SK-N-SH (cell line): ENCODE measurements around the gene CSNK2A1. TPM values are rescaled to one million over a fixed set of nuclear protein-coding genes. Genes with fewer than 3 reads are reported as not detected.

Experiments used
- CTCF ChIA-PET: fragments of 300-600, 350-600 bp; formaldehyde crosslinking; extraction: SDS; loops from one replicate; lab custom pipeline; 2021; lab: Yijun Ruan, JAX
- POLR2A ChIA-PET: fragments of 350-600 bp; sonication (Branson Sonifier 250); formaldehyde crosslinking; extraction: SDS; loops from one replicate; lab custom pipeline; 2020; ENCODE audit warnings: antibody characterized with exemption, inconsistent platforms; lab: Yijun Ruan, JAX
- DNase-seq: peaks from one replicate; pipeline ENCODE4 v3.0.0; 2012
- H2AFZ ChIP-seq: fragments of 200-600 bp; sonication (generic); 2 replicates; pipeline ENCODE4 v1.8.1; 2016; ENCODE audit warnings: antibody characterized with exemption, mild to moderate bottlenecking, low read depth
- H3F3A ChIP-seq: fragments of 200-600 bp; sonication (generic); replicated peaks from 2 replicates; pipeline ENCODE3; 2016; ENCODE audit warnings: antibody characterized with exemption, mild to moderate bottlenecking; ENCODE audit not compliant: insufficient read depth
- H3K27ac ChIP-seq, 2 experiments: fragments of 200-500 bp in 1 of 2; fragments of 200-600 bp in 1 of 2; sonication (Bioruptor generic) in 1 of 2; sonication (generic), shearing (Covaris generic) in 1 of 2; 2 replicates each; pipeline versions ENCODE4 v1.5.1 to v1.6.1; 2014 to 2016; ENCODE audit warnings: low read depth in 2 of 2, inconsistent platforms in 1 of 2, low read length in 1 of 2, mild to moderate bottlenecking in 1 of 2, mixed read lengths in 1 of 2
- H3K27me3 ChIP-seq: fragments of 200-600 bp; sonication (generic), shearing (Covaris generic); 2 replicates; pipeline ENCODE4 v1.6.1; 2016; ENCODE audit warnings: mixed run types; ENCODE audit not compliant: insufficient read depth
- H3K36me3 ChIP-seq, 2 experiments: fragments of 200-500 bp in 1 of 2; fragments of 200-600 bp in 1 of 2; sonication (Bioruptor generic) in 1 of 2; sonication (generic) in 1 of 2; replicated peaks in 1 of 2; 2 replicates each; pipeline versions ENCODE3 to v1.5.1; 2014 to 2016; ENCODE audit warnings: low read length in 1 of 2, mild to moderate bottlenecking in 1 of 2; ENCODE audit not compliant: insufficient read depth in 2 of 2, control insufficient read depth in 1 of 2
- H3K4me1 ChIP-seq, 2 experiments: fragments of 200-500 bp in 1 of 2; fragments of 200-600 bp in 1 of 2; sonication (Bioruptor generic) in 1 of 2; sonication (generic), shearing (Covaris generic) in 1 of 2; 2 replicates each; pipeline versions ENCODE4 v1.5.1 to v1.6.1; 2014 to 2016; ENCODE audit warnings: low read depth in 1 of 2, low read length in 1 of 2, mixed run types in 1 of 2; ENCODE audit not compliant: insufficient read depth in 2 of 2, control insufficient read depth in 1 of 2
- H3K4me2 ChIP-seq: fragments of 200-600 bp; sonication (generic), shearing (Covaris generic); 2 replicates; pipeline ENCODE4 v1.6.1; 2017; ENCODE audit warnings: mixed run types
- H3K4me3 ChIP-seq, 2 experiments: fragments of 200-500 bp in 1 of 2; fragments of 200-600 bp in 1 of 2; sonication (Bioruptor generic) in 1 of 2; sonication (generic), shearing (Covaris generic) in 1 of 2; 2 replicates each; pipeline versions ENCODE4 v1.5.1 to v1.8.1; 2014 to 2016; ENCODE audit warnings: low read depth in 2 of 2, inconsistent platforms in 1 of 2, low read length in 1 of 2, mild to moderate bottlenecking in 1 of 2, mixed read lengths in 1 of 2, moderate library complexity in 1 of 2
- H3K79me2 ChIP-seq: fragments of 200-600 bp; sonication (generic); 2 replicates; pipeline ENCODE4 v1.8.1; 2017; ENCODE audit warnings: mild to moderate bottlenecking; ENCODE audit not compliant: insufficient read depth
- H3K9ac ChIP-seq: fragments of 200-600 bp; sonication (generic); 2 replicates; pipeline ENCODE4 v1.6.1; 2017; ENCODE audit warnings: mixed run types
- H3K9me2 ChIP-seq: fragments of 200-600 bp; sonication (generic); 2 replicates; pipeline ENCODE4 v1.6.1; 2017; ENCODE audit warnings: mixed run types
- H3K9me3 ChIP-seq: fragments of 200-600 bp; sonication (generic); 2 replicates; pipeline ENCODE4 v1.6.1; 2017; ENCODE audit warnings: mixed run types, mild to moderate bottlenecking, moderate library complexity
- H4K20me1 ChIP-seq: fragments of 200-600 bp; sonication (generic); 2 replicates; pipeline ENCODE4 v1.6.1; 2017; ENCODE audit warnings: mild to moderate bottlenecking, mixed run types; ENCODE audit not compliant: insufficient read depth
- CHD2 ChIP-seq: fragments of 150-350 bp; IDR thresholded peaks from 2 replicates; pipeline ENCODE4 v1.6.1; 2018; ENCODE audit warnings: low read length; ENCODE audit not compliant: partially characterized antibody
- EP300 ChIP-seq, 2 experiments: IDR thresholded peaks; 2 replicates each; pipeline versions ENCODE4 v1.4.0 to v1.6.1; 2012; ENCODE audit warnings: borderline replicate concordance in 1 of 2, low read depth in 1 of 2, low read length in 1 of 2
- EZH2phosphoT487 ChIP-seq: fragments of 200-600 bp; sonication (generic); IDR thresholded peaks from 2 replicates; pipeline ENCODE4 v1.6.1; 2017; ENCODE audit warnings: low read depth, mixed run types, mild to moderate bottlenecking, antibody characterized with exemption, moderate library complexity, borderline replicate concordance
- FOXM1 ChIP-seq: IDR thresholded peaks from 2 replicates; pipeline ENCODE4 v1.4.0; 2012; ENCODE audit warnings: low read depth, mild to moderate bottlenecking
- GATA2 ChIP-seq: sonication (generic); formaldehyde crosslinking; IDR thresholded peaks from 2 replicates; pipeline ENCODE4 v1.5.0; 2020; ENCODE audit warnings: mild to moderate bottlenecking, missing genetic modification reagents
- JUND ChIP-seq: IDR thresholded peaks from 2 replicates; pipeline ENCODE4 v1.4.0; 2012
- MEF2A ChIP-seq: IDR thresholded peaks from 2 replicates; pipeline ENCODE4 v1.4.0; 2012; ENCODE audit warnings: low read depth, borderline replicate concordance
- NRF1 ChIP-seq: IDR thresholded peaks from 2 replicates; pipeline ENCODE4 v1.6.1; 2012; ENCODE audit warnings: low read depth, mild to moderate bottlenecking, low read length
- POLR2AphosphoS5 ChIP-seq: IDR thresholded peaks from 2 replicates; pipeline ENCODE4 v1.6.1; 2012; ENCODE audit warnings: low read depth, low read length
- RCOR1 ChIP-seq: fragments of 150-350 bp; IDR thresholded peaks from 2 replicates; pipeline ENCODE4 v1.6.1; 2017; ENCODE audit warnings: antibody characterized with exemption, low read length
- RFX5 ChIP-seq: IDR thresholded peaks from 2 replicates; pipeline ENCODE4 v1.6.1; 2012; ENCODE audit warnings: mild to moderate bottlenecking, improper control_type of control experiment, low read length
- RXRA ChIP-seq: IDR thresholded peaks from 2 replicates; pipeline ENCODE4 v1.4.0; 2012; ENCODE audit warnings: low read depth, mild to moderate bottlenecking, borderline replicate concordance
- SIN3A ChIP-seq: IDR thresholded peaks from 2 replicates; pipeline ENCODE4 v1.6.1; 2012; ENCODE audit warnings: low read depth, mild to moderate bottlenecking, low read length, moderate library complexity, borderline replicate concordance
- YY1 ChIP-seq: IDR thresholded peaks from 2 replicates; pipeline ENCODE4 v1.4.0; 2012; ENCODE audit warnings: low read depth, mild to moderate bottlenecking
- WGBS: methylation state at CpG from one replicate; pipeline ENCODE4 v1.1.6; 2017; ENCODE audit warnings: low lambda C conversion rate; 5-methylcytosine and 5-hydroxymethylcytosine counted together
- polyA plus RNA-seq, 3 experiments: library from polyadenylated mRNA; depleted of rRNA; stranded (reverse); fragments of >200 nt; gene quantifications; 2 replicates each; pipeline ENCODE4 v1.2.3, GENCODE V29; 2012
- TF ChIP-seq, protein P1 (sequence below): IDR thresholded peaks from 2 replicates; pipeline ENCODE4 v1.4.0; 2012; ENCODE audit warnings: low read depth, borderline replicate concordance
- TF ChIP-seq, protein P2 (sequence below): fragments of 150-350 bp; IDR thresholded peaks from 2 replicates; pipeline ENCODE4 v1.6.1; 2016; ENCODE audit warnings: mild to moderate bottlenecking, low read depth, low read length
- TF ChIP-seq, protein P3 (sequence below): IDR thresholded peaks from 2 replicates; pipeline ENCODE4 v1.6.1; 2012; ENCODE audit warnings: mild to moderate bottlenecking, low read depth, low read length, moderate library complexity
- TF ChIP-seq, protein P4 (sequence below): fragments of 150-350 bp; IDR thresholded peaks from 2 replicates; pipeline ENCODE4 v1.6.1; 2017; ENCODE audit warnings: antibody characterized with exemption, low read length, low read depth, borderline replicate concordance
- TF ChIP-seq, protein P5 (sequence below): IDR thresholded peaks from 2 replicates; pipeline ENCODE4; 2012

Gene CSNK2A1
- polyA plus RNA-seq, 1 of the 3 experiments (the other 2 are of a cell fraction) = 61.9 TPM

DNA sequence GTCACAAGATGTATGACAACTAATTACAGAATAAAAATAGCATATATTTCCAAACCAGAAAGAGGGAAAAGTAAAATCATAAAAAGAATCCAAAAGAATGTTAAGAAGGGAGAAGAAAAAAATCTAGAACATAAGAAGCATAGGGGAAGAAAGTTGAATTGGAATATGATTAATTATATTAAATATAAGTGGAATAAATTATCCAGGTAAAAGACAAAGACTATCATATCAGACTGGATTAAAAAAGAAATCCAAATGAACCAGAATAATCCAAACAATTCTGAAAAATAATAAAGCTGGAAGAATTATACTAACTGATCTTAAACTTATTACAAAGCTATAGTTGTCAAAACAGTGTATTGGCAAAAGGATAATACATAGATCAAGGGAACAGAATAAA lies 23.6 kb downstream of the CSNK2A1 start (continued):
- TF ChIP-seq NRF1 (no peak), EP300 (IDR thresholded peaks at IDR 0.05; ENCODE audit: borderline replicate concordance in 1 of 2, low read depth in 1 of 2, low read length in 1 of 2) (no peak), YY1 (no peak), MEF2A (no peak), CHD2 (no peak)

DNA sequence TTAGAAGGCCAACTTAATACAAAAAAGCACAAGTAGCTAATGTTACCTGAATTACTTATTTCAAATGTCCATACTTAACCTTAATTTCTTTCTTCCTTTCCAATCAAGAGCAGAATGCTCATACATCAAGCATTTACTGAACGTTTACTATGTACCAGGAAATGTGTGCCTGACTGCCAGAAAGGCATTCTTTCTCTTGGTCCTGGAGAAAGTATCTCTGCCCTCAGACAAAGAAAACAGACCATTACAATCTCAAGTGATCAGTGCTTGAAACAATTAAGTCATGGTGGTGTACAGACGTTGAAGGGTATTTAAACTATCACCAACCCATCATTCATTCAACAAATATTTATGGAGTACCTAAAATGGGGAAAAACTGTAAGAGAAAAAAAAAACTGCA lies 26.4 kb downstream of the CSNK2A1 start:
- no peak for DNase-seq
- Histone ChIP-seq H3K27me3 (no peaks in the 10 kb centered on the region), H3K4me2 (no peak overlapping the region), H3K9me3 (peaks cover 21% of the 10 kb centered on the region), H3K4me3 (no peak overlapping the region), H3K36me3 (peaks cover 19 to 29% of the 10 kb centered on the region in 2 experiments), H3F3A (peaks cover 3% of the 10 kb centered on the region), H2AFZ (no peak overlapping the region), H3K79me2 (peaks cover 100% of the 10 kb centered on the region), H3K9ac (no peak overlapping the region), H4K20me1 (peaks cover 74% of the 10 kb centered on the region), H3K9me2 (no peaks in the 10 kb centered on the region), H3K4me1 (peaks cover 0 to 6% of the 10 kb centered on the region in 2 experiments; a peak in 2 of 4 replicates), H3K27ac (0 out of 4 replicates have a peak overlapping the region, but pooled peaks of 1 of the 2 experiments have one; percentile 2)
- WGBS = 30% methylated on average over 2 of the region's 2 CpGs
- CTCF ChIA-PET = interaction anchor here (1.5 kb wide), 1 partner anchor 163 kb away, joined by 4 read pairs; no protein-coding TSS in a partner anchor
- no peak for TF ChIP-seq GATA2 (CRISPR knock-in tag)
- TF ChIP-seq, protein P1, sequence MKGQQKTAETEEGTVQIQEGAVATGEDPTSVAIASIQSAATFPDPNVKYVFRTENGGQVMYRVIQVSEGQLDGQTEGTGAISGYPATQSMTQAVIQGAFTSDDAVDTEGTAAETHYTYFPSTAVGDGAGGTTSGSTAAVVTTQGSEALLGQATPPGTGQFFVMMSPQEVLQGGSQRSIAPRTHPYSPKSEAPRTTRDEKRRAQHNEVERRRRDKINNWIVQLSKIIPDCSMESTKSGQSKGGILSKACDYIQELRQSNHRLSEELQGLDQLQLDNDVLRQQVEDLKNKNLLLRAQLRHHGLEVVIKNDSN = no peak
- no peak for TF ChIP-seq RCOR1
- no peak for TF ChIP-seq RXRA
- POLR2A ChIA-PET = no interaction called here

DNA sequence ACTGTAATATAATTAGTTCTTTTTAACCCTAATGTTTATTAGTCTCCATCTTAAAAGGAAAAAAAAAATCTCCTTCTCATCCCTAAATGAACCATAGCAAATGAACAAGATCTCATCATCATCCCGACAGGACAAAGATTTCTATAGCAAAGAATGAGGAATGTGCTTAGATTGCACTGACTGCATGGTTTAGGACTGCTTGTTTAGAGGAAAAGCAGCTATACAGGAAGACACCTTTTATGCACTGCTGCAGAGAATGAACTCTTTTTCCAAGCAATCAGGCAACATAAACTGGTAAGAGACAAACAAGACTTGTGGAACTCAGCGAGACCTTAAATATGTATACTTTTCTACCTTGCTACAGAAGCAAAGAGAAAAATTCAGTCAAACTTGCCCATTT lies 26.8 kb downstream of the CSNK2A1 start:
- 99% methylated on average over 2 of the region's 2 CpGs for WGBS
- H3K27me3 ChIP-seq = no peaks in the 10 kb centered on the region
- no peak overlapping the region for H3K9ac ChIP-seq
- H4K20me1 ChIP-seq = peaks cover 74% of the 10 kb centered on the region
- DNase-seq = no peak
- ChIA-PET CTCF (interaction anchor here (1.5 kb wide), 1 partner anchor 162 kb away, joined by 4 read pairs; no protein-coding TSS in a partner anchor), POLR2A (no interaction called here)
- H2AFZ ChIP-seq = no peak overlapping the region
- H3K9me2 ChIP-seq = no peaks in the 10 kb centered on the region
- H3K4me3 ChIP-seq = no peak overlapping the region
- 0 out of 4 replicates have a peak overlapping the region, but pooled peaks of 1 of the 2 experiments have one; percentile 2 for H3K27ac ChIP-seq
- H3K9me3 ChIP-seq = peaks cover 21% of the 10 kb centered on the region
- no peak overlapping the region for H3K4me2 ChIP-seq
- peaks cover 14 to 25% of the 10 kb centered on the region in 2 experiments for H3K36me3 ChIP-seq
- H3K4me1 ChIP-seq = peaks cover 0 to 6% of the 10 kb centered on the region in 2 experiments; a peak in 2 of 4 replicates
- no peaks in the 10 kb centered on the region for H3F3A ChIP-seq
- peaks cover 100% of the 10 kb centered on the region for H3K79me2 ChIP-seq
- no peak for TF ChIP-seq RXRA
- TF ChIP-seq JUND = no peak
- TF ChIP-seq, protein P2, sequence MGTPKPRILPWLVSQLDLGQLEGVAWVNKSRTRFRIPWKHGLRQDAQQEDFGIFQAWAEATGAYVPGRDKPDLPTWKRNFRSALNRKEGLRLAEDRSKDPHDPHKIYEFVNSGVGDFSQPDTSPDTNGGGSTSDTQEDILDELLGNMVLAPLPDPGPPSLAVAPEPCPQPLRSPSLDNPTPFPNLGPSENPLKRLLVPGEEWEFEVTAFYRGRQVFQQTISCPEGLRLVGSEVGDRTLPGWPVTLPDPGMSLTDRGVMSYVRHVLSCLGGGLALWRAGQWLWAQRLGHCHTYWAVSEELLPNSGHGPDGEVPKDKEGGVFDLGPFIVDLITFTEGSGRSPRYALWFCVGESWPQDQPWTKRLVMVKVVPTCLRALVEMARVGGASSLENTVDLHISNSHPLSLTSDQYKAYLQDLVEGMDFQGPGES = no peak
- no peak for TF ChIP-seq RFX5
- TF ChIP-seq EZH2phosphoT487 = no peak
- TF ChIP-seq FOXM1 = no peak
- TF ChIP-seq, protein P3, sequence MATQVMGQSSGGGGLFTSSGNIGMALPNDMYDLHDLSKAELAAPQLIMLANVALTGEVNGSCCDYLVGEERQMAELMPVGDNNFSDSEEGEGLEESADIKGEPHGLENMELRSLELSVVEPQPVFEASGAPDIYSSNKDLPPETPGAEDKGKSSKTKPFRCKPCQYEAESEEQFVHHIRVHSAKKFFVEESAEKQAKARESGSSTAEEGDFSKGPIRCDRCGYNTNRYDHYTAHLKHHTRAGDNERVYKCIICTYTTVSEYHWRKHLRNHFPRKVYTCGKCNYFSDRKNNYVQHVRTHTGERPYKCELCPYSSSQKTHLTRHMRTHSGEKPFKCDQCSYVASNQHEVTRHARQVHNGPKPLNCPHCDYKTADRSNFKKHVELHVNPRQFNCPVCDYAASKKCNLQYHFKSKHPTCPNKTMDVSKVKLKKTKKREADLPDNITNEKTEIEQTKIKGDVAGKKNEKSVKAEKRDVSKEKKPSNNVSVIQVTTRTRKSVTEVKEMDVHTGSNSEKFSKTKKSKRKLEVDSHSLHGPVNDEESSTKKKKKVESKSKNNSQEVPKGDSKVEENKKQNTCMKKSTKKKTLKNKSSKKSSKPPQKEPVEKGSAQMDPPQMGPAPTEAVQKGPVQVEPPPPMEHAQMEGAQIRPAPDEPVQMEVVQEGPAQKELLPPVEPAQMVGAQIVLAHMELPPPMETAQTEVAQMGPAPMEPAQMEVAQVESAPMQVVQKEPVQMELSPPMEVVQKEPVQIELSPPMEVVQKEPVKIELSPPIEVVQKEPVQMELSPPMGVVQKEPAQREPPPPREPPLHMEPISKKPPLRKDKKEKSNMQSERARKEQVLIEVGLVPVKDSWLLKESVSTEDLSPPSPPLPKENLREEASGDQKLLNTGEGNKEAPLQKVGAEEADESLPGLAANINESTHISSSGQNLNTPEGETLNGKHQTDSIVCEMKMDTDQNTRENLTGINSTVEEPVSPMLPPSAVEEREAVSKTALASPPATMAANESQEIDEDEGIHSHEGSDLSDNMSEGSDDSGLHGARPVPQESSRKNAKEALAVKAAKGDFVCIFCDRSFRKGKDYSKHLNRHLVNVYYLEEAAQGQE = no peak
- TF ChIP-seq, protein P4, sequence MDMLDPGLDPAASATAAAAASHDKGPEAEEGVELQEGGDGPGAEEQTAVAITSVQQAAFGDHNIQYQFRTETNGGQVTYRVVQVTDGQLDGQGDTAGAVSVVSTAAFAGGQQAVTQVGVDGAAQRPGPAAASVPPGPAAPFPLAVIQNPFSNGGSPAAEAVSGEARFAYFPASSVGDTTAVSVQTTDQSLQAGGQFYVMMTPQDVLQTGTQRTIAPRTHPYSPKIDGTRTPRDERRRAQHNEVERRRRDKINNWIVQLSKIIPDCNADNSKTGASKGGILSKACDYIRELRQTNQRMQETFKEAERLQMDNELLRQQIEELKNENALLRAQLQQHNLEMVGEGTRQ = no peak
- TF ChIP-seq, protein P5, sequence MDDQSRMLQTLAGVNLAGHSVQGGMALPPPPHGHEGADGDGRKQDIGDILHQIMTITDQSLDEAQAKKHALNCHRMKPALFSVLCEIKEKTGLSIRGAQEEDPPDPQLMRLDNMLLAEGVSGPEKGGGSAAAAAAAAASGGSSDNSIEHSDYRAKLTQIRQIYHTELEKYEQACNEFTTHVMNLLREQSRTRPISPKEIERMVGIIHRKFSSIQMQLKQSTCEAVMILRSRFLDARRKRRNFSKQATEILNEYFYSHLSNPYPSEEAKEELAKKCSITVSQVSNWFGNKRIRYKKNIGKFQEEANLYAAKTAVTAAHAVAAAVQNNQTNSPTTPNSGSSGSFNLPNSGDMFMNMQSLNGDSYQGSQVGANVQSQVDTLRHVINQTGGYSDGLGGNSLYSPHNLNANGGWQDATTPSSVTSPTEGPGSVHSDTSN = no peak
- no peak for TF ChIP-seq SIN3A
- no peak for TF ChIP-seq POLR2AphosphoS5
